NB4 (cell line): ENCODE data around the gene GCFC2.
A peak's percentile ranks its signal among the peaks of the same experiment; 100 is the strongest.

ENCODE experiments used
- DNase-seq: peaks from one replicate; pipeline ENCODE4 v3.0.0; 2010; ENCODE audit warnings: low read depth
- H3K4me3 ChIP-seq: one replicate; pipeline ENCODE4 v1.5.1; 2011; ENCODE audit warnings: mild to moderate bottlenecking, low read depth, low read length, moderate library complexity
- CTCF ChIP-seq: IDR thresholded peaks from one replicate; pipeline ENCODE4 v1.5.1; 2012; ENCODE audit warnings: low read depth, low read length
- MAX ChIP-seq: IDR thresholded peaks from 2 replicates; pipeline ENCODE4 v1.6.1; 2011; ENCODE audit warnings: low read depth, low read length
- MYC ChIP-seq: IDR thresholded peaks from 2 replicates; pipeline ENCODE4 v1.6.1; 2011; ENCODE audit warnings: low read depth, low read length
- POLR2A ChIP-seq: IDR thresholded peaks from 2 replicates; pipeline ENCODE4 v1.6.1; 2011; ENCODE audit warnings: mild to moderate bottlenecking; ENCODE audit not compliant: insufficient read length; ENCODE audit errors: extremely low read depth

GCFC2 gene

GRCh38 chr2:75656563-75656962 is 54.2 kb downstream of the GCFC2 start:
- no peak for DNase-seq
- H3K4me3 ChIP-seq = no peak overlapping the region
- no peak for TF ChIP-seq MAX
- no peak for TF ChIP-seq POLR2A
- no peak for TF ChIP-seq CTCF
- TF ChIP-seq MYC = no peak

- TF ChIP-seq CTCF (no peak), MYC (no peak)
- H3K4me3 ChIP-seq = no peak overlapping the region
- DNase-seq = no peak
Measured at GRCh38 chr2:75655861-75656260, 54.9 kb downstream of the GCFC2 start.

GRCh38 chr2:75654012-75654411 is 56.7 kb downstream of the GCFC2 start:
- no peak for DNase-seq
- TF ChIP-seq MYC (no peak), CTCF (no peak), MAX (no peak), POLR2A (no peak)
- no peak overlapping the region for H3K4me3 ChIP-seq

GRCh38 chr2:75647771-75648170 is 62.9 kb downstream of the GCFC2 start:
- H3K4me3 ChIP-seq = peak overlapping the region; percentile 98
- TF ChIP-seq CTCF (no peak), MYC (no peak), MAX (no peak), POLR2A (no peak)
- DNase-seq = peak; percentile 31

- peak; percentile 95 for DNase-seq
- TF ChIP-seq CTCF (no peak), POLR2A (peak; percentile 56), MAX (no peak; the same call in 1 of the 2 replicates), MYC (peak; percentile 68; the same call in 1 of the 2 replicates)
- peak within 1 kb of the TSS; percentile 98 for H3K4me3 ChIP-seq
Measured at GRCh38 chr2:75646583-75647425, 63.9 kb downstream of the GCFC2 start, which contains the start of gene MRPL19. Gene MRPL19 (plus strand): TSS chr2:75646783. CDS start chr2:75646808, 25 bp downstream.
